Endothelial cell of umbilical vein (primary cell): ENCODE data around the gene TRPM5.

Source experiments
- POLR2A ChIP-seq: IDR thresholded peaks from 2 replicates; pipeline ENCODE4 v1.6.1; 2012; ENCODE audit warnings: low read depth, mild to moderate bottlenecking, control low read depth, low read length
- POLR2AphosphoS5 ChIP-seq: IDR thresholded peaks from 2 replicates; pipeline ENCODE4 v1.6.1; 2012; ENCODE audit warnings: low read depth, mild to moderate bottlenecking, control low read depth, low read length, moderate library complexity; ENCODE audit not compliant: insufficient read depth

DNA sequence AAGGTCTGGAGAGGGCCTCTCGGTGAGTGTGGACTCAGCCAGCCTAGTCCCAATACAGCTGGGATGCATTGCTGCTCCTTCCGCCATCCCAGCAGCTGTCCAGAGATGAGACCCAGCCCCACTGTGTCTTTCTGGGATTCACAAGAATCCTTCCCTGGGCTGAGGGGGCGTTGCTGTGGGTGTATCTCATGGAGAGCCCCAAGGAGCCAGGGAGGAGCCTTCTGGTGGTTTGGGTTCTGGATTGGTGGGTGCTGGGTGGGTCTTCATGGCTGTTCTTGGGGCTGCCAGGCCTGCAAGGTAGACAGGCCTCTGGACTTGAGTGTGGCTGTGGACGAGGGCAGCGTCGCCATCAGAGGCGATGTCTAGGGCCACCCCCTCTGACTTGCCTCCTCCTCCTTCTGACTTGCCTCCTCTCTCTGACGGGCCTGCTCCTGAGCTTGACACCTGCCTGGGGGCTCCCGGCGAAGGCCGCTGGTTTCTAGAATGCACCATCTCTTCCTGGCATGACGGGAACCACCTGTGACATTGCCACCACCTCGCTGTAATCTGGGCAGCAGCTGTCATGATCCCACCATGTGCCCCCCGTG is 17.7 kb upstream of the TRPM5 start:
- TF ChIP-seq POLR2A: no peak
- no peak for TF ChIP-seq POLR2AphosphoS5
